ENCODE results near the gene AKT1. TPM values are rescaled to one million over a fixed set of nuclear protein-coding genes. Genes with fewer than 3 reads are reported as not detected.

Gene AKT1
- total RNA-seq, 1 donor from 2014 or later, result 92.8 TPM

DNA sequence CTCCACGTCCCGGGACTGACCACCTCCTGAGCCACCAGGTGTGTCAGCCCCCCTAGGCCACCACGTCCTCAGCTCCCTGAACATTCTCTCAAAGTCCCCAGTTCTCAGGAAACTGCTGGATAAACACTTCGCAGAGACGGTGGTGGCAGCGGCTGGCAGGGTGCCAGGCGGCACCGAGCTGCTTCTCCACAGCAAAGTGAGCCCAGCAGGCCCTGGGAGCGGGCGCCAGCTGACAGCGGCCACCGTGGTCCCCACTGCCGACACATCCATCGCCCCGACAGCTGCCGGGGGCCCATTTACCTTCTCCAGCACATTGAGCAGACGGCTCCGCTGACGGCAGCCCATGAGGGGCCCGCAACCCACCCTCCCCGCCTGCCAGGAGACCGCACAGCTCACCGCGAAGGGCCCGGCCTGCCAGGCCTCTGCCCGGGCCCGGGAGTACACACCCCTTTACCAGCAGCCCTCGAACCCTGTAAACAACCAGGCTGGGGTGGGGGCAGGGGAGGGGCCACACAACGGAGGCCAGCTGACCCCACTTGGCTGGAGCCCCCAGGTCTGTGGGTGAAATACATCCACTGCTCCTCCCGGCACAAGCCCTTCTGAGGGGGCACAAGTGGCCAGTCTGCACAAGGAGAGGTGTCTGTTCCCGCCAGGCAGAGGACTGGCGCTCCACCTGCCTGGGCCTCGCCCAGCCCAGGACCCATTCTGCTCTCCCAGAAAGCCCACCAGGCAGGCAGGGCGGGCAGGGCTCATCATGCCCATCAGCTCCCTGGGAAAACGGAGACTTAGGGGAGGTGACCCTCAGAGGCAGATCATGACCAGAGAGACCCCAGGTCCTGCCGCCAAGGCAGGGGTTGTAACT, 10.5 kb downstream of the AKT1 start:
- Histone ChIP-seq H3K36me3 (peaks cover 0 to 5% of the 10 kb centered on the region in 2 donors), H3K4me1 (peaks cover 46% of the 10 kb centered on the region), H3K9me3 (no peaks in the 10 kb centered on the region), H3K27me3 (no peaks in the 10 kb centered on the region), H3K27ac (no peak overlapping the region), H3K4me3 (no peak overlapping the region)
- no peak for DNase-seq (ENCODE audit: extremely low spot score in 2 of 2)
- TF ChIP-seq POLR2A (IDR thresholded peaks at IDR 0.05) (no peak), POLR2AphosphoS5 (IDR thresholded peaks at IDR 0.05; ENCODE audit: insufficient read depth in 1 of 2, low read depth in 1 of 2) (no peak)
- TF ChIP-seq, protein P1, sequence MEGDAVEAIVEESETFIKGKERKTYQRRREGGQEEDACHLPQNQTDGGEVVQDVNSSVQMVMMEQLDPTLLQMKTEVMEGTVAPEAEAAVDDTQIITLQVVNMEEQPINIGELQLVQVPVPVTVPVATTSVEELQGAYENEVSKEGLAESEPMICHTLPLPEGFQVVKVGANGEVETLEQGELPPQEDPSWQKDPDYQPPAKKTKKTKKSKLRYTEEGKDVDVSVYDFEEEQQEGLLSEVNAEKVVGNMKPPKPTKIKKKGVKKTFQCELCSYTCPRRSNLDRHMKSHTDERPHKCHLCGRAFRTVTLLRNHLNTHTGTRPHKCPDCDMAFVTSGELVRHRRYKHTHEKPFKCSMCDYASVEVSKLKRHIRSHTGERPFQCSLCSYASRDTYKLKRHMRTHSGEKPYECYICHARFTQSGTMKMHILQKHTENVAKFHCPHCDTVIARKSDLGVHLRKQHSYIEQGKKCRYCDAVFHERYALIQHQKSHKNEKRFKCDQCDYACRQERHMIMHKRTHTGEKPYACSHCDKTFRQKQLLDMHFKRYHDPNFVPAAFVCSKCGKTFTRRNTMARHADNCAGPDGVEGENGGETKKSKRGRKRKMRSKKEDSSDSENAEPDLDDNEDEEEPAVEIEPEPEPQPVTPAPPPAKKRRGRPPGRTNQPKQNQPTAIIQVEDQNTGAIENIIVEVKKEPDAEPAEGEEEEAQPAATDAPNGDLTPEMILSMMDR (IDR thresholded peaks at IDR 0.05), result no peak
- intact Hi-C loops (cut with DNase I), result no loop called here

DNA sequence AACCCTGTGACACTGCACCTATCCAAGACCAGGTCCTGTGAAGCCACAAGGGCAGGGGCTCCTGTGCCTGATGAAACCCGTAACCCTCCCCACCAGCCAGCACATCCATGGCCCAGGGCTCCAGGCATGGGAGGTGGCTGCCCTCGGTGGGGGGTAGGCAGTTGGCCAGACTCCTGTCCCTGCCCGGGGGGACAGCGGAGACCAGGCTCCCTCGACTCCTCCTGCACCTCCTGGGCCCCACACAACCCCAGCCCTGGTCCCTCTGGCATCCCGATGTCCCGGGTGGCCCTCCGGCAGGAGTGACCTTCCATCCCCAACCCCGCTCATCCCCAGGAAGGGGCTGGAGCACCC, 11.4 kb downstream of the AKT1 start:
- Histone ChIP-seq H3K4me1 (peaks cover 45% of the 10 kb centered on the region), H3K27me3 (no peaks in the 10 kb centered on the region), H3K36me3 (no peaks in the 10 kb centered on the region), H3K9me3 (no peaks in the 10 kb centered on the region), H3K27ac (no peak overlapping the region), H3K4me3 (no peak overlapping the region)
- intact Hi-C loops (cut with DNase I), result no loop called here
- DNase-seq (ENCODE audit: extremely low spot score in 2 of 2), result no peak
- TF ChIP-seq POLR2A (IDR thresholded peaks at IDR 0.05) (no peak), POLR2AphosphoS5 (IDR thresholded peaks at IDR 0.05; ENCODE audit: insufficient read depth in 1 of 2, low read depth in 1 of 2) (no peak)
- TF ChIP-seq, protein P1 (IDR thresholded peaks at IDR 0.05), result no peak

DNA sequence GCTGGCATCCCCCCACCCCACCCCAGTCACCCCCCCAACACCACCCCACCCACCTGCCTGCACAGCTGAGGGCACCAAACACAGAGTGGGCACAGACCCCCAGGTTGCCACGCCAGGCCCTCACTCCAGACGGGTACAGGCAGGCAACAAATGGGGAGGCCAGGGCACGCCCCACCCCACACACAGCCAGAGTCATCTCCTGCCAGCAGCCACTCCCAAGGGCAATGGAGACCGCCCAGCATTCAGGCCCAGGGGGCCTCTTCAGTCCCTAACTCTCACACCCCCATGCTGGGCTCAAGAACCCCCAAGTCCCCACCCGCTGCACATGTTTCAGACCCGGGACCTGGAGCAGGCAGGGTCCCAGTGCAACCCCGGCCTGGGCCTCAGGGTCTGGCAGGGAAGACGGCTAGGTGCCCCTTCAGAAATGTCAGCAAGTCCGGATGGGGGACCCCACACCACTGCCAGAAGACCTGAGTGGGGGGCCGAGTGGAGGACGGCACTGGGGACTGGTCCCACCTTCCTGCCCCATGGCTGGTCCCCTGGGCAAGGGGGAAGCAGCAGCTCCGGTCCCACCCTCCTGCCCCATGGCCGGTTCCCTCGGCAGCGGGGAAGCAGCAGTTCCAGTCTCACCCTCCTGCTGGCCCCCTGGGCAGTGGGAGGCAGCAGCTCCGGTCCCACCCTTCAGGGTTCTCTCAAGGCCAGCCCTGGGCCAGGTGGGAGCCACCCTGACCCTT, 11.9 kb downstream of the AKT1 start:
- Histone ChIP-seq H3K27ac (no peak overlapping the region), H3K4me3 (no peak overlapping the region), H3K36me3 (no peaks in the 10 kb centered on the region), H3K4me1 (peaks cover 45% of the 10 kb centered on the region), H3K27me3 (no peaks in the 10 kb centered on the region), H3K9me3 (no peaks in the 10 kb centered on the region)
- intact Hi-C loops (cut with DNase I), result no loop called here
- no peak for TF ChIP-seq POLR2AphosphoS5 (IDR thresholded peaks at IDR 0.05; ENCODE audit: insufficient read depth in 1 of 2, low read depth in 1 of 2)
- TF ChIP-seq POLR2A (IDR thresholded peaks at IDR 0.05), result no peak
- TF ChIP-seq, protein P1 (IDR thresholded peaks at IDR 0.05), result no peak
- DNase-seq (ENCODE audit: extremely low spot score in 2 of 2), result no peak

DNA sequence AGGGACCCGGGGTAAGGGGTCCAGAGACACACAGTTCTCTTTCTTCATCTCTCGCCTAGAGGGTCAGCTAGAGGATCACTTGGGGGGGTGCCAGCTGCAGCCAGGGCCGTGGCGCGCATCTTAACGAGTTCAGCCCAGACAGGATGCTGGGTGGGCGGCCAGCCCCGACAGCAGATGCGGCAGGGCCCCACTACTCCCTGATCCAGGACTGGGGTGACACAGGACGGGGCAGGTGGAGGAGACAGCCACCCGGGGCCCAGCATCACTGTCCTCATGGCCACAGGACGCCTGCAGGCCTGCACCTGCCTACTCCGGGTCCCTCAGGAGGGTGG, 12.8 kb downstream of the AKT1 start:
- Histone ChIP-seq H3K36me3 (no peaks in the 10 kb centered on the region), H3K4me1 (peaks cover 41% of the 10 kb centered on the region), H3K4me3 (no peak overlapping the region), H3K27ac (no peak overlapping the region), H3K27me3 (no peaks in the 10 kb centered on the region), H3K9me3 (no peaks in the 10 kb centered on the region)
- TF ChIP-seq POLR2A (IDR thresholded peaks at IDR 0.05), result no peak
- DNase-seq (ENCODE audit: extremely low spot score in 2 of 2), result no peak
- intact Hi-C loops (cut with DNase I), result no loop called here

DNA sequence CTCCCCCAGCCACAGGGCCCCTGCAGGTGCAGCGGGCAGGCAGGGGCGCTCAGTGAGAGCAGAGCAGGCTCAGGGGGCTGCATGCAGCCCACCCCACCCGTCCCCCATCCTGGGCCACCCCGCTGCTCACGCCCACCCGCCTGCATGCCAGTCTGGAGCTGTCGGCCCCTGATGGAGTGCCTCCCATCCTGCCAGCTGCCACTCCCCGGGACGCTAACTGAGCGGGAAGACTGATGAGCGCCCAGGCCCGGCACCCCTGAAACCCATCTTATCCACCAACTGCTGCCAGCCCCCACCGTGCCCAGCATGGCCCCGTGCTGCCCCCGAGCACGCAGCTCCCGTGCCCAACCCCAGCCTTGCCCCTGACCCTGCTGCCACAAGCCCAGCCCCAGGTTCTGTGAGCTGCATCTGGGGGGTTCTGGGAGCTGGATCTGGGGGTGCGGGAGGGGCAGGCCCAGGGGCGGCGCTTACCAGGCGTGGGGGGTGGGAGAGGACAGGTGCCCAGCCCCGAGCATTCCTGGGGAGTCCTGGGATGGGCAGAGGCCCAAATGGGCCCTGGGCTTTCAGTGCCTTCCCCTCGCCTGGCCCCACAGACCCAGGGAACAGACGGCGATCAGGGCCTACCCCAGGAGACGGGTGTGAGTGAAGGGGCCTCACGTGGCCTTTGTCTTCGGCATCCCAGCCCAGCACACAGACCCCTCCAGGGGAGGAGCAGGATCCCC, 13.3 kb downstream of the AKT1 start:
- Histone ChIP-seq H3K36me3 (no peaks in the 10 kb centered on the region), H3K27ac (no peak overlapping the region), H3K9me3 (no peaks in the 10 kb centered on the region), H3K4me1 (peaks cover 39% of the 10 kb centered on the region), H3K4me3 (no peak overlapping the region), H3K27me3 (no peaks in the 10 kb centered on the region)
- TF ChIP-seq, protein P1 (IDR thresholded peaks at IDR 0.05), result no peak
- TF ChIP-seq POLR2A (IDR thresholded peaks at IDR 0.05) (no peak), POLR2AphosphoS5 (IDR thresholded peaks at IDR 0.05; ENCODE audit: insufficient read depth in 1 of 2, low read depth in 1 of 2) (no peak)
- no peak for DNase-seq (ENCODE audit: extremely low spot score in 2 of 2)
- intact Hi-C loops (cut with DNase I), result no loop called here
